Tibial nerve (tissue), 4 donors: Measurements from ENCODE around the gene CDKN2C.

Experiments
- CTCF ChIP-seq, 5 experiments: fragments of 200-600 bp in 3 of 5; fragments of 450-650 bp in 2 of 5; sonication (generic) in 3 of 5; IDR thresholded peaks; one replicate each; pipeline ENCODE4 v1.5.1; 2016 to 2019; ENCODE audit warnings: antibody characterized with exemption in 5 of 5, mild to moderate bottlenecking in 3 of 5, moderate library complexity in 2 of 5
- EP300 ChIP-seq, 2 donors: sonication (generic); formaldehyde crosslinking; IDR thresholded peaks; one replicate each; pipeline ENCODE4 v1.6.1; 2017; ENCODE audit warnings: antibody characterized with exemption in 2 of 2, mild to moderate bottlenecking in 1 of 2
- POLR2A ChIP-seq, 2 donors: fragments of 450-650 bp; IDR thresholded peaks; one replicate each; pipeline ENCODE4 v1.6.1; 2017; ENCODE audit warnings: antibody characterized with exemption in 2 of 2, mild to moderate bottlenecking in 2 of 2, moderate library complexity in 2 of 2

GRCh38 chr1:50971748-50972305, 1.8 kb downstream of the CDKN2C start:
- no peak for TF ChIP-seq CTCF (IDR thresholded peaks at IDR 0.05)
- TF ChIP-seq POLR2A (IDR thresholded peaks at IDR 0.05): no peak
- TF ChIP-seq EP300 (IDR thresholded peaks at IDR 0.05): no peak
